SK-N-DZ (cell line): Measurements from ENCODE around the gene IL17F.

Experiments used
- DNase-seq: peaks from one replicate; pipeline ENCODE4 v3.0.0-alpha.2; 2015; ENCODE audit warnings: low spot score

Gene IL17F

DNA sequence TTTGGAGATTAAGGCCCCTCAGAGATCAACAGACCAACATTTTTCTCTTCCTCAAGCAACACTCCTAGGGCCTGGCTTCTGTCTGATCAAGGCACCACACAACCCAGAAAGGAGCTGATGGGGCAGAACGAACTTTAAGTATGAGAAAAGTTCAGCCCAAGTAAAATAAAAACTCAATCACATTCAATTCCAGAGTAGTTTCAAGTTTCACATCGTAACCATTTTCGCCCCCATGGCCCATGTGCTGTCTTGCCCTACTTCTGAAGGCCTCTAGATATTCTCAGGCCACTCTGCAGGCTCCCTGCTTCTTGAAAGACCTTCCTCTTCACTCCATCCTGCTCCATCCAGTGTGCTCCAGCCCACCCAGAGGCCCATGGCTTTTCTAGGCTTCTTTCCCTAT lies 53.9 kb downstream of the IL17F start:
- no peak for DNase-seq

DNA sequence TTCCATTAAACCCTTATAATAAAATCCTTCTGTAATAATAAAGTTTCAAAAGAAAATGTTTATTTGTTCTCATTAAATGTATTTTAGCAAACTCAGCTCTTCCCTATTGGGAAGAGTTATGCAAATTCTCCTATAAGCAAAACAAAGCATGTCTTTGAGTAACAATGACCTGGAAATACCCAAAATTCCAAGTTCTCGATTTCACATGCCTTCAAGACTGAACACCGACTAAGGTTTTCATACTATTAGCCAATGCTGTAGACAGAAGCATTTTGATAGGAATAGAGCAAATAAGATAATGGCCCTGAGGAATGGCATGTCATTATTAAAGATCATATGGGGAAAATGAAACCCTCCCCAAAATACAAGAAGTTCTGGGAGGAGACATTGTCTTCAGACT lies 54.3 kb downstream of the IL17F start:
- DNase-seq, result no peak

DNA sequence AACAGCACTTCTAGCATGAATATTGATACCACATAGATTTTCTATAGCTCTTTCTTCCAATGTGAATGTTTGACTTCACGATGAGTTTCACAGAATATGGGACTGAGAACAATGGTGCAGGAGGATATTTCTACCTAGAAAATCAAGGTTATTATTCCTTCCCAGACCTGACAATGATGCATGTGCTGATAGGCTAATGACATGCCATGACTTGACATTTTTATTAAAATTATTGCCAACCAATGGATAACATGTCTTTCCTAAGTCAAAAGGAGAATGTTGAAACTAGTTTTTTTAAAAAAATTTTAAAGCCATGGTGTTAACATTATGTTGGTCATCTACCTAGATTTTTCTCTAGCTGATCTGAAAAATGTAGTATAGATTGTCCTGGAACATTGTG lies 57.2 kb downstream of the IL17F start:
- no peak for DNase-seq
